Astrocyte of the hippocampus (primary cell): ENCODE results near the gene PPP1CC.

Source experiments
- DNase-seq: peaks from one replicate; pipeline ENCODE4 v3.0.0; 2011; ENCODE audit warnings: low read depth, low spot score

Gene PPP1CC

GRCh38 chr12:110687396-110688169 lies 55.1 kb downstream of the PPP1CC start:
- no peak for DNase-seq

- no peak for DNase-seq
Observed at GRCh38 chr12:110686294-110686903, 56.3 kb downstream of the PPP1CC start.

DNA sequence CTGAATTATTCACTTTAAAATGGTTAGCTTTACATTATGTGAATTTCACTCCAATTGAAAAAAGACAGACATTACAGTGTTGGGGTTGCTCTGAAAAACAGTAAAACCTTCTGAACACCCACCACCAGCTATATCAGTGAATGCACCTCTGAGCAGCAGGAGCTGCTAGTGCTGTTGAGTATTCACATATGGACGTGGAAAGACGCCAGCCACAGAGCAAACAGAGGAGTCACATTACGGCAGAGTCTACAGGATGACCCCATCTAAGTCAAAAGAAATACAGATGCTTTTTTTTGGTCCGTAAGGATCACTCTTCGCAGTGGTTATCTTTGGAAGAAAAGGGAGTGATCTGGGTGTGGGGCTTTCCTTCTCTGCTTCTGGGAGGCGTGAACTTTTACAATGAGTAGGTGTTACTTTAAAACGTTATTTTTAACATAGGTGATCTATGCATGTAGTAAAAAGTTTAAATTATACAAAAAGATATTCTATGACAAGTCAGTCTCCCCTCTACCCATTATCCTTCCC lies 58.3 kb downstream of the PPP1CC start:
- no peak for DNase-seq

GRCh38 chr12:110683888-110684287 lies 58.8 kb downstream of the PPP1CC start:
- no peak for DNase-seq

GRCh38 chr12:110680032-110680431 lies 62.7 kb downstream of the PPP1CC start:
- DNase-seq = no peak

- DNase-seq = no peak
Observed at GRCh38 chr12:110679201-110679600, 63.5 kb downstream of the PPP1CC start.

DNA sequence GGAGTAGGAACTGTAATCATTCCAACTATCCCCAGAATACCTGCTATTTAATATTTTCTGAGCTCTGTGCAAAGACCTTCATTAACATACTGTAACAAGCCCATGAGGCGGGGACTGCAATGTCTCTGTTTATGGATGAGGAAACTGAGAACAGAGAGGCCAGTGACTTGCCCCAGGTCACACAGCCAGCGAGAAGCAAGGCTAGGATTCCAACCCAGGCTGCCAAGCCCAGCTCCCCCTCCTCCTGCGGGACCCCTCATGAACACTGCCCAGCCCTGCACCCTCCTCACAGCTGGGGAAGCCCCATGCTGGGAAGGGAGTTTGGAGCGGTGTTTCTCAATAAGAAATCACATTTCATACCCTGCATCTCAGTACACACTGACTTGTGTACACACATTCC lies 64.7 kb downstream of the PPP1CC start:
- no peak for DNase-seq

DNA sequence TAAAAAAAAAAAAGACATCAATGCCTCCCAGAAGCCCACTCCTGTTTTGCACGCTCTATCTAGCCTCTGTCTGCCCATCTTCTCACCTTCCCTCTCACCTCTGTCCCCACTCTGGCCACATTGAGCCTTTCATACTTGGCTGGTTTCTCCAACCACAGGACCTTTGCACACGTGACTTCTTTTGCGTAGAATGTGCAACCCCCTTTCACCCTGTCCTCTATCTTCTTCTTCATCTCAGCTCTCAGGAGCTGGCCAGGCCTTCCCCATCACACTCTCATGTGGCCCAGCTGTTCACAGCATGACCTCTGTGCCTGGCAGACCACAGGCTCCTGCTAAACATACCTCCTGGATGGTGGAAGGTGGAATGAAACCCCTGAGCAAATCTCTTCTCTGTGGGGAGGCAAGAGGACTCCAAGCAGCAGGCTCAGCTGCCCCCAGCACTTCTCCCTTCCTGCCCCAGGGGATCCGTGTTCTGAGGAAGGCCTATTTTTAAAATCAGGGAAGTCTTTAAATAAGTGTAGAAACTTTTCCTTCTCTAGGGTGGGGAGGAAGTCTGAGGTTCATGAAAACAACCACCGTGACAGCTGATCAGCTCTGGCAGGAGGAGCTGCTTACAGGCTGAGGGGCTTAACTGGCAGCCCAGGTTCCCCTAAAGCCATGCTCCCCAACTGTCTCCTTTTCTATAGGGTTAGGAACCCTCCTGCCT lies 65.3 kb downstream of the PPP1CC start:
- no peak for DNase-seq

DNA sequence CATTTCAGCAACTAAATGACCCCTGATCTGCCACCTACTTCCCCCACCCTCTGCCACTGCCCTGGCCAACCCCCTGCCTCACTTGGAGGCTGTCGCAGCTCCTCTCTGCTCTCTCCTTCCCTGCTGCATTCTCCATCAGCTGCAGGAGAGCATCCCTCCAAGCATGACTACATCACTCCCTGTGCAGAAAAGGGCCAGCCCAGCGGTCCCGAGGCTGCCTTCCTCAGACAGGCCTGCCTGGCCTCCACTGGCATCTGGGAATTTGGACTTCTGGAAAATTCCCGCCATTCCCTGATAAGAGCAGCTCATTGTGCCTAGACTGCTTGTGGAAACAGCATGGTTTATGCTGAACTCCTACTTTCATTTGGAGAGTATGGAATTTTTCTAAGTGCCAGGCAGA lies 66.5 kb downstream of the PPP1CC start:
- DNase-seq = no peak

- no peak for DNase-seq
Observed at GRCh38 chr12:110670161-110670701, 72.5 kb downstream of the PPP1CC start.
